ENCODE measurements around the gene PSMD5. TPM values are rescaled to one million over a fixed set of nuclear protein-coding genes. Genes with fewer than 3 reads are reported as not detected.

Gene PSMD5
- total and polyA plus RNA-seq, 4 donors, result 17.4 to 44.8 (median 33.0) TPM

DNA sequence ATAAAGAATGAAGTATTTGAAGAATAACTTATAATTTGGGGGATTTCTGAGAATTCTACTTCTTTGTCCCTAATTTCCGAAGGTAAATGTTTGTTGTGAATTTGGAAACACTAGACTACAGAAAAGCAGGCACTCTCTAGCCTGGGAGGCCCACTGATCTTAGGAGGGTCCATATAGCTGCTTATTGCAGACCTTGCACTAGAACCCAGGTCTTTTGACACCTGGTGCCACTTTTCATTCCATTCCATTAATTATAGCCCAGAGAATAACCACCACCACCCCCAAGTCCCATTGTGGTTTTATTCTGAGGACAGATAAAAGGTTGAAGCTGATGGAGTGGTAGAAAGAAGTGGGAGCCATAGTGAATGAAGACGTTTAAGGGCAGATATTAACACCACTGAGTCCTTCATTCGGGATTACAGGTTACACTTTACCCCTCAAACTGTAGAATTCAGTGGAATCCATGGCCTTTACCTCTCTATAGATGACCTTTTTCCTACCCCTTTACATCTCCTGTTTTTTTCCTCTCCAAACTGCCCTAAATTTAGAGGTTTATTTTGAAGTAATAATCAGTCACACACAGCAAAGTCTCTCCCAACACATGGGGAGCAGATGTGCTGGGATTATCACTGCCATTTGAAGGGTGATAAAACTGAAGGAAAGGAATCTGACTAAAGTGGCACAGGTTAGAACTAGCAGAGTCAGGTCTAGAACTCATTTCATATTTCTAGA lies 12.0 kb upstream of the PSMD5 start:
- intact Hi-C loops (cut with DNase I), result no loop called here
- H3K4me1 ChIP-seq (ENCODE audit: control insufficient read depth in 1 of 2, insufficient read depth in 2 of 2, low read length in 2 of 2), result no peaks in the 10 kb centered on the region
- no peaks in the 10 kb centered on the region for H3K9me3 ChIP-seq (ENCODE audit: control insufficient read depth, low read length)
- H3K27ac ChIP-seq (ENCODE audit: low read depth in 1 of 2, low read length in 2 of 2), result no peak overlapping the region
- H3K4me3 ChIP-seq (ENCODE audit: low read length in 2 of 2), result no peak overlapping the region
- peaks cover 0 to 4% of the 10 kb centered on the region in 2 donors for H3K36me3 ChIP-seq (ENCODE audit: control insufficient read depth in 1 of 2, insufficient read depth in 2 of 2, low read length in 1 of 2)
- ATAC-seq (ENCODE audit: low FRiP score) (no peak), DNase-seq (no peak)
- no peaks in the 10 kb centered on the region for H3K27me3 ChIP-seq (ENCODE audit: control insufficient read depth in 1 of 2, insufficient read depth in 2 of 2, low read length in 1 of 2)
- 65 to 75% methylated on average over 3 of the region's 3 CpGs for WGBS, 2 donors

DNA sequence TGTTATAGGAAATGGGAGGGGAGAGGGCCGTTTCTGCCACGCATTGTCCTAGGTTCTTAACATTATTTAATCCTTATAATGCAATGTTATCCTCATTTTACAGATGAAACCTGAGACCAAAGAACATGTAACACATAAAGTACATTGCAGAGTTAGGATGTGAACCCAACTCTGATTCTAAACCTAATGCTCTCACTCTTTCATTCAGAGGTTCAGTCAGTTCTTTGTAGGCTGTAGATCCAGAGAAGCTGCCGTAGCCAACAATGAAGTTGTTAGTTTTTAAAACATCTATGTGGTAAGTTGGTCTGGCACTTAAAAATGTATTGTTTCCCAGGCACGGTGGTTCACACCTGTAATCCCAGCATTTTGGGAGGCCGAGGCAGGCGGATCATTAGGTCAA lies 10.5 kb upstream of the PSMD5 start:
- Histone ChIP-seq H3K36me3 (ENCODE audit: control insufficient read depth in 1 of 2, insufficient read depth in 2 of 2, low read length in 1 of 2) (peaks cover 0 to 3% of the 10 kb centered on the region in 2 donors), H3K4me1 (ENCODE audit: control insufficient read depth in 1 of 2, insufficient read depth in 2 of 2, low read length in 2 of 2) (no peaks in the 10 kb centered on the region), H3K4me3 (ENCODE audit: low read length in 2 of 2) (no peak overlapping the region), H3K27me3 (ENCODE audit: control insufficient read depth in 1 of 2, insufficient read depth in 2 of 2, low read length in 1 of 2) (no peaks in the 10 kb centered on the region), H3K27ac (ENCODE audit: low read depth in 1 of 2, low read length in 2 of 2) (no peak overlapping the region), H3K9me3 (ENCODE audit: control insufficient read depth, low read length) (no peaks in the 10 kb centered on the region)
- intact Hi-C loops (cut with DNase I), result no loop called here
- 87 to 91% methylated on average over 6 of the region's 6 CpGs for WGBS, 2 donors
- ATAC-seq (ENCODE audit: low FRiP score) (no peak), DNase-seq (no peak)

DNA sequence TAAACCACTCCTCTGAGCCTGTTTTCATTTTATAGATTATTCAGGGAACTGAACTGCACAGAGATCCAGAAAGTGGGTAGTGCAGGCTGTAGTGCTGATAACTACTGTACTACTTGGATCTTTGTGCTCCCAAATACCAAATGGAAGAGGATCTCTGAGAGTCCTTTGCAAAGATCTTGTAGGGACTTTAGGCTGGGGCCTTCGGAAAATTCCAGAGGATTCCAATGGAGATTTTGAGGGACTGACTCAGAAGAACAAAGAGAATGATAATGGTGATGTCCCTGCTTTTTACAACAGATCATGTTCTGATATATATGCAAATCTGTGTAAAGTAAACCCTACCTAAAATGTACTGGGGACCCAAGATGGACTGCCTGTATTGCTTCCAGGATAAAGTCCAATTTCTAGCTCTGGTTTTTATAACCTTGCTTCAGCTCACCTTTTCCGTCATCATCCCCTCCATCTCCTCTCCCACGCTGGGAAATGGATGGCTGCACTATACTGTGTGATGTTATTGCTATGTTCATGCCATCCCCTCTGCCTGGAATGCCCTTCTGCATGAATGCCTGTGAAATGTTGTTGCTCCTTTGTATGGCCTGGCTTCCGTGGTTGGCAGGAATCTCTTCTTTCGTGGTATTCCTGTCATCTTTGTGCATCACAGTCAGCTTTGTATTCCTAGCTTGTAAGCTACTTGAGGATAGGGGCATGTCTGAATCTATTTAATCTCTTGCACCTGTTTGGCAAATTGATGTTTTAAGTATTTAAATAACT lies 9.7 kb upstream of the PSMD5 start:
- Histone ChIP-seq H3K4me3 (ENCODE audit: low read length in 2 of 2) (no peak overlapping the region), H3K4me1 (ENCODE audit: control insufficient read depth in 1 of 2, insufficient read depth in 2 of 2, low read length in 2 of 2) (no peaks in the 10 kb centered on the region), H3K27me3 (ENCODE audit: control insufficient read depth in 1 of 2, insufficient read depth in 2 of 2, low read length in 1 of 2) (no peaks in the 10 kb centered on the region), H3K36me3 (ENCODE audit: control insufficient read depth in 1 of 2, insufficient read depth in 2 of 2, low read length in 1 of 2) (no peaks in the 10 kb centered on the region), H3K9me3 (ENCODE audit: control insufficient read depth, low read length) (no peaks in the 10 kb centered on the region), H3K27ac (ENCODE audit: low read depth in 1 of 2, low read length in 2 of 2) (no peak overlapping the region)
- DNase-seq (no peak), ATAC-seq (ENCODE audit: low FRiP score) (no peak)
- 65 to 69% methylated on average over 5 of the region's 5 CpGs for WGBS, 2 donors
- intact Hi-C loops (cut with DNase I), result no loop called here

DNA sequence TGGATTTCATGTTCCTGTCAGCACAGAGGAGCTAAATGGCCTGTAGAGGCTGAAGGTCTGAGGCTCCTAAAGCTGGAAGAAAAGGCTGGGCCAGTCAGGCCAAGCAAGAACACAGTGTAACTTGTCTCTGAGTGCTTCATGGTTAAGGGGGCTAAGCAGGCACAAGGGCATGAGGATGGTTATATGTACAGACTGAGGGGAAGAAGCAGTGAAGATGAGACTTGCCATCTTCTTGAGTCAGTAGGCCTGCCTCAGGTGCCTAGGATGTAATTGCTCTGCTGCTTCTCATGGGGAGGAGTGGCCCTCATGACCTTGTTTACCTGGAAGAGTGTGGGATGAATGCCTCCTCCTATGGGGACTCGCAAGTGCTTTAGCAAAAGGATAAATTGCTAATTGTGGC lies 8.7 kb upstream of the PSMD5 start:
- Histone ChIP-seq H3K4me1 (ENCODE audit: control insufficient read depth in 1 of 2, insufficient read depth in 2 of 2, low read length in 2 of 2) (no peaks in the 10 kb centered on the region), H3K27ac (ENCODE audit: low read depth in 1 of 2, low read length in 2 of 2) (no peak overlapping the region), H3K9me3 (ENCODE audit: control insufficient read depth, low read length) (no peaks in the 10 kb centered on the region), H3K27me3 (ENCODE audit: control insufficient read depth in 1 of 2, insufficient read depth in 2 of 2, low read length in 1 of 2) (no peaks in the 10 kb centered on the region), H3K4me3 (ENCODE audit: low read length in 2 of 2) (no peak overlapping the region), H3K36me3 (ENCODE audit: control insufficient read depth in 1 of 2, insufficient read depth in 2 of 2, low read length in 1 of 2) (no peaks in the 10 kb centered on the region)
- DNase-seq (no peak), ATAC-seq (ENCODE audit: low FRiP score) (no peak)
- 98 to 100% methylated on average over 1 of the region's 1 CpG for WGBS, 2 donors
- intact Hi-C loops (cut with DNase I), result no loop called here

DNA sequence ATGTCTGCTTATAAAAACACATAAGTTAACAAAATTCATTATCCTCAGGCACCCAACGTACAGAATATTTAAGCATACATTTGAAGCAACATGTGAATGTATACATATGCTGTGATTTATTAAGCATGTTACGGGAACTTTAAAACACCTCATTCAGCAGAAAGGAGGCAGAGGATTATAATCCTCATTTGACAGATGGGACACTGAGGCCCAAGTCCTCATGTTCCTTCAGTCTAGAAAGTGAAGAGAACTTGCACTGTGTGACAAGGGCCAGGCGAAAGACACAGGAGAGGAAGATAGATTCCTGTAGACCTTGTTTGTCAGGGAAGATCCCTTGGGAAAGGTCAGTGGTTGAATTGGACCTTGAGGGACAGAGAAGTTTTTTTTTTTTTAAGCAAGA lies 7.6 kb upstream of the PSMD5 start:
- Histone ChIP-seq H3K4me3 (ENCODE audit: low read length in 2 of 2) (no peak overlapping the region), H3K27me3 (ENCODE audit: control insufficient read depth in 1 of 2, insufficient read depth in 2 of 2, low read length in 1 of 2) (no peaks in the 10 kb centered on the region), H3K36me3 (ENCODE audit: control insufficient read depth in 1 of 2, insufficient read depth in 2 of 2, low read length in 1 of 2) (no peaks in the 10 kb centered on the region), H3K9me3 (ENCODE audit: control insufficient read depth, low read length) (no peaks in the 10 kb centered on the region), H3K27ac (ENCODE audit: low read depth in 1 of 2, low read length in 2 of 2) (no peak overlapping the region), H3K4me1 (ENCODE audit: control insufficient read depth in 1 of 2, insufficient read depth in 2 of 2, low read length in 2 of 2) (no peaks in the 10 kb centered on the region)
- ATAC-seq (ENCODE audit: low FRiP score), result no peak
- no peak for DNase-seq
- intact Hi-C loops (cut with DNase I), result no loop called here
- 90 to 91% methylated on average over 3 of the region's 3 CpGs for WGBS, 2 donors

DNA sequence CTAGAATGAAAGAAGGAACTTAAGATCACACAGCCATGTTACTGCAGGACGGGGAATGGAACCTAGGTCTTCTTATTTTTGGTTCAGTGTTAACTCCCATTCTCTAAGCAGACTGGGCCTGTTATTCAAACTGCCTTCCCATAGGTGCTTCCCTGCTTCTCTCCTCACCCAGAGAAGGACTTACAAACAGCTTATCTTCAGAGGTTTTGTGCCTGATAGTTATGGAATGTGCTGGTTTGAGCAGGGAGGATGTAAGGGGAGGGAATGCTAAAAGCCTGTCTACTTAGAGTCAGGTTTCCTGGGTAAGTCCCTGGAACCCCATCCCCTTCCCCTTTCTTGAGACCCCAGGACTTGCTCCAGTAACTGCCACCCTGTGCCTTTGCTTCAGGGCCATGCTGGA lies 4.2 kb upstream of the PSMD5 start:
- no peak for ATAC-seq (ENCODE audit: low FRiP score)
- H3K4me1 ChIP-seq (ENCODE audit: control insufficient read depth in 1 of 2, insufficient read depth in 2 of 2, low read length in 2 of 2), result no peaks in the 10 kb centered on the region
- no peak for DNase-seq
- no peak overlapping the region for H3K4me3 ChIP-seq (ENCODE audit: low read length in 2 of 2)
- 77 to 83% methylated on average over 1 of the region's 1 CpG for WGBS, 2 donors
- no peaks in the 10 kb centered on the region for H3K9me3 ChIP-seq (ENCODE audit: control insufficient read depth, low read length)
- intact Hi-C loops (cut with DNase I), result no loop called here
- H3K27me3 ChIP-seq (ENCODE audit: control insufficient read depth in 1 of 2, insufficient read depth in 2 of 2, low read length in 1 of 2), result no peaks in the 10 kb centered on the region
- H3K27ac ChIP-seq (ENCODE audit: low read depth in 1 of 2, low read length in 2 of 2), result no peak overlapping the region
- no peaks in the 10 kb centered on the region for H3K36me3 ChIP-seq (ENCODE audit: control insufficient read depth in 1 of 2, insufficient read depth in 2 of 2, low read length in 1 of 2)

DNA sequence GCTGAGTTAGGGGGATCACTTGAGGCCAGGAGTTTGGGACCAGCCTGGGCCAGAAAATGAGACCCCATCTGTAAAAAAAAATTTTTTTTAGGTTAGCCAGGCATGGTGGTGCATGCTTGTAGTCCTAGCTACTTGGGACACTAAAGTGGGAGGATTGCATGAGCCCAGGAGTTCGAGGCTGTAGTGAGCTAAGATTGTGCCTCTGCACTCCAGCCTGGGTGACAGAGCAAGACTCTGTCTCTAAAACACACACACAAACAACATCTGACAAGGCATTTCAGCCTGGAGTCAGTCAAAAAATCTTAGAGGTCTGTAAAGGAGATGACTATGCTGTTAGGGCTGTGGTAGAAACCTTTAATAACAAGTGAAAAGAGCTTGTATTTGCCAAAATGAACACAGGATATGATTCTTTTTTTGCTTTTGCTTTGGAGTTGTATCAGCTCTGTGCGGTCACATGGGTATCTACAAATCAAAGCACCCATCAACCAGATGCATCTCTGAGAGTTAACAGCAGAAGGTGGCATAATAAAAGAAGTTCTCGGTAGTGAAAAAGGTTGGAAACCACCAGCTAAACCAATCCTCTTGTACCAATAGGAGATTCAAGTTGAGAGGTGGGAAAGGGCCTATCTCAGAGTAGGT lies 3.6 kb upstream of the PSMD5 start:
- no peaks in the 10 kb centered on the region for H3K4me1 ChIP-seq (ENCODE audit: control insufficient read depth in 1 of 2, insufficient read depth in 2 of 2, low read length in 2 of 2)
- ATAC-seq (ENCODE audit: low FRiP score), result no peak
- no peak overlapping the region for H3K27ac ChIP-seq (ENCODE audit: low read depth in 1 of 2, low read length in 2 of 2)
- 79 to 86% methylated on average over 3 of the region's 3 CpGs for WGBS, 2 donors
- H3K36me3 ChIP-seq (ENCODE audit: control insufficient read depth in 1 of 2, insufficient read depth in 2 of 2, low read length in 1 of 2), result no peaks in the 10 kb centered on the region
- H3K4me3 ChIP-seq (ENCODE audit: low read length in 2 of 2), result no peak overlapping the region
- H3K27me3 ChIP-seq (ENCODE audit: control insufficient read depth in 1 of 2, insufficient read depth in 2 of 2, low read length in 1 of 2), result no peaks in the 10 kb centered on the region
- no peaks in the 10 kb centered on the region for H3K9me3 ChIP-seq (ENCODE audit: control insufficient read depth, low read length)
- no peak for DNase-seq
- intact Hi-C loops (cut with DNase I), result no loop called here

DNA sequence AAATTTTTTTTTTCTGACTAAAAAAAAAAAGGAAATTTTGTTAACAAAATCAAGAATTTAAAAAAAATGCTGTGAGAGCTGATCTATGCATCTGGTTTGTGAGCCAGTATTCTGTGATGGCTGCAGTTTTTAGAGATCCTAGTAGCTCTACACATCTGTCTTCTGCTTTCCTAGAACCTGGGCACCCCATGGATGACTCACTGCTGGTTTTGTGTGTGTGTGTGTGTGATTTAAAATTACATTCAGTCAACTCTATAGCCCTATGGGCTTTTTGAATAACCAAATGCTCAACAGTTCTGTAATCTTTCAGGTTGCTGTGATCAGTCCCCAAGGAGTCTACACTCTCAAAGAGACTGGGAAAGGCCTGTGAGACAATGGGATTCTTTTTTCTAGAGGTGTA lies 2.5 kb upstream of the PSMD5 start:
- H3K36me3 ChIP-seq (ENCODE audit: control insufficient read depth in 1 of 2, insufficient read depth in 2 of 2, low read length in 1 of 2), result no peaks in the 10 kb centered on the region
- intact Hi-C loops (cut with DNase I), result no loop called here
- H3K27ac ChIP-seq (ENCODE audit: low read depth in 1 of 2, low read length in 2 of 2), result no peak overlapping the region
- no peaks in the 10 kb centered on the region for H3K9me3 ChIP-seq (ENCODE audit: control insufficient read depth, low read length)
- no peak for ATAC-seq (ENCODE audit: low FRiP score)
- no peaks in the 10 kb centered on the region for H3K27me3 ChIP-seq (ENCODE audit: control insufficient read depth in 1 of 2, insufficient read depth in 2 of 2, low read length in 1 of 2)
- no peak for DNase-seq
- H3K4me3 ChIP-seq (ENCODE audit: low read length in 2 of 2), result no peak overlapping the region
- no peaks in the 10 kb centered on the region for H3K4me1 ChIP-seq (ENCODE audit: control insufficient read depth in 1 of 2, insufficient read depth in 2 of 2, low read length in 2 of 2)

All from aorta (tissue), 5 donors.